ENCODE data around the gene RHBDF1.
A peak's percentile ranks its signal among the peaks of the same experiment; 100 is the strongest.

The RHBDF1 gene

GRCh38 chr16:92431-93339, 20.3 kb upstream of the RHBDF1 start:
- no peak for DNase-seq (ENCODE audit: low read depth)

- DNase-seq (ENCODE audit: low read depth), result no peak
Observed at GRCh38 chr16:91484-91883, 19.1 kb upstream of the RHBDF1 start.

- no peak for DNase-seq (ENCODE audit: low read depth)
Observed at GRCh38 chr16:89391-90302, 17.2 kb upstream of the RHBDF1 start.

GRCh38 chr16:88613-89012, 16.2 kb upstream of the RHBDF1 start:
- DNase-seq (ENCODE audit: low read depth), result no peak

- no peak for DNase-seq (ENCODE audit: low read depth)
Observed at GRCh38 chr16:86483-86952, 14.1 kb upstream of the RHBDF1 start.

GRCh38 chr16:85865-86264, 13.4 kb upstream of the RHBDF1 start:
- no peak for DNase-seq (ENCODE audit: low read depth)

- DNase-seq (ENCODE audit: low read depth), result no peak
Observed at GRCh38 chr16:85407-85782, 13.0 kb upstream of the RHBDF1 start.

GRCh38 chr16:84718-85406, 12.4 kb upstream of the RHBDF1 start:
- no peak for DNase-seq (ENCODE audit: low read depth)

GRCh38 chr16:83781-84615, 11.6 kb upstream of the RHBDF1 start:
- DNase-seq (ENCODE audit: low read depth), result no peak

- DNase-seq (ENCODE audit: low read depth), result no peak
Observed at GRCh38 chr16:83060-83603, 10.7 kb upstream of the RHBDF1 start.

- DNase-seq (ENCODE audit: low read depth), result no peak
Observed at GRCh38 chr16:79151-80054, 7.0 kb upstream of the RHBDF1 start.

GRCh38 chr16:78444-79150, 6.2 kb upstream of the RHBDF1 start:
- no peak for DNase-seq (ENCODE audit: low read depth)

GRCh38 chr16:77807-78443, 5.5 kb upstream of the RHBDF1 start, which contains the start of gene MPG:
Gene MPG (plus strand): TSS chr16:78225. CDS start chr16:78310, 85 bp downstream.
- DNase-seq (ENCODE audit: low read depth), result peak; percentile 77

GRCh38 chr16:77273-77806, 4.9 kb upstream of the RHBDF1 start:
- DNase-seq (ENCODE audit: low read depth), result no peak

- DNase-seq (ENCODE audit: low read depth), result no peak
Observed at GRCh38 chr16:76535-77272, 4.3 kb upstream of the RHBDF1 start.

GRCh38 chr16:75580-76501, 3.4 kb upstream of the RHBDF1 start:
- DNase-seq (ENCODE audit: low read depth), result no peak
